Measurements from ENCODE around the gene CD302. TPM values are rescaled to one million over a fixed set of nuclear protein-coding genes. Genes with fewer than 3 reads are reported as not detected.
"Not testable (repeated sequence)": the region's sequence is repeated elsewhere in the genome, so short reads cannot be mapped to it uniquely, and the experiment has no call there.

CD302 gene
- total and polyA plus RNA-seq, 2 of the 8 experiments (the other 6 are each of a cell fraction or from before 2014, with no cell fraction given): 0.76 to 0.79 TPM

DNA sequence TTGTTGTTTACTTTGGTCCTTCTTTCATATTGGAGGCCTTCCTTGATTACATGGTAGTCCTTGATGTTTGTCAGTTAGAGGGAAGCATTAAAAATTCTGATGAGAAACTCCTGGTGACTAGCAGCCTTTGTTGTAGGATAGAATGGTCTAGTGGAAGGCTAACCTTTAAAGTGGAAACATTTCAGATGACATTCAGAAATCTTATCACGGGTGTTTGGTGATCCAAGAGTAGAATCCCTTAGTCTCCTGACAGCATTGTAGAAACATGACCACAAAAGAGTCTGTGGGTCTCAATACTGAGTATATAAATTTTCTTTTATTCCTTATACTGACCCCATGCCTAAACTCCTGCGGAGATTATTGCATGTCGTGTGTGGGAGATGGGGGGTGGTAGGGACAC, 72.3 kb downstream of the CD302 start (continued):
- TF ChIP-seq ZNF274 (IDR thresholded peaks at IDR 0.05; ENCODE audit: borderline replicate concordance, extremely low read depth, low read length) (no peak), RAD21 (IDR thresholded peaks at IDR 0.05 in 1 of 2, conservative IDR thresholded peaks at IDR 0.05 in 1 of 2; ENCODE audit: low read depth in 2 of 2, low read length in 2 of 2) (no peak), CHD2 (IDR thresholded peaks at IDR 0.05; ENCODE audit: low read length) (no peak)
- TF ChIP-seq, protein P1, sequence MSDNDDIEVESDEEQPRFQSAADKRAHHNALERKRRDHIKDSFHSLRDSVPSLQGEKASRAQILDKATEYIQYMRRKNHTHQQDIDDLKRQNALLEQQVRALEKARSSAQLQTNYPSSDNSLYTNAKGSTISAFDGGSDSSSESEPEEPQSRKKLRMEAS (IDR thresholded peaks at IDR 0.05): no peak
- TF ChIP-seq, protein P2, sequence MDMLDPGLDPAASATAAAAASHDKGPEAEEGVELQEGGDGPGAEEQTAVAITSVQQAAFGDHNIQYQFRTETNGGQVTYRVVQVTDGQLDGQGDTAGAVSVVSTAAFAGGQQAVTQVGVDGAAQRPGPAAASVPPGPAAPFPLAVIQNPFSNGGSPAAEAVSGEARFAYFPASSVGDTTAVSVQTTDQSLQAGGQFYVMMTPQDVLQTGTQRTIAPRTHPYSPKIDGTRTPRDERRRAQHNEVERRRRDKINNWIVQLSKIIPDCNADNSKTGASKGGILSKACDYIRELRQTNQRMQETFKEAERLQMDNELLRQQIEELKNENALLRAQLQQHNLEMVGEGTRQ (IDR thresholded peaks at IDR 0.05; ENCODE audit: low read length): no peak

DNA sequence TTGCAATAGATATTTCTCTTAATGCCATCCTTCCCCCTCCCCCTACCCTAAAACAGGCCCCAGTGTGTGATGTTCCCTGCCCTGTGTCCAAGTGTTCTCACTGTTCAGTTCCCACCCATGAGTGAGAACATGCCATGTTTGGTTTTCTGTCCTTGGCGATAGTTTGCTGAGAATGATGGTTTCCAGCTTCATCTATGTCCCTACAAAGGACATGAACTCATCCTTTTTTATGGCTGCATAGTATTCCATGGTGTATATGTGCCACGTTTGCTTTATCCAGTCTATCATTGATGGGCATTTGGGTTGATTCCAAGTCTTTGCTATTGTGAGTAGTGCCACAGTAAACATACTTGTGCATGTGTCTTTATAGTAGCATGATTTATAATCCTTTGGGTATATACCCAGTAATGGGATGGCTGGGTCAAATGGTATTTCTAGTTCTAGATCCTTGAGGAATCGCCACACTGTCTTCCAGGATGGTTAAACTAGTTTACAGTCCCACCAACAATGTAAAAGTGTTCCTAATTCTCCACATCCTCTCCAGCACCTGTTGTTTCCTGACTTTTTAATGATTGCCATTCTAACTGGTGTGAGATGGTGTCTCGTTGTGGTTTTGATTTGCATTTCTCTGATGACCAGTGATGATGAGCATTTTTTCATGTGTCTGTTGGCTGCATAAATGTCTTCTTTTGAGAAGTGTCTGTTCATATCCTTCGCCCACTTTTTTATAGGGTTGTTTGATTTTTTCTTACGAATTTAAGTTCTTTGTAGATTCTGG, 73.0 kb downstream of the CD302 start:
- H3K27me3 ChIP-seq (replicated peaks in 1 of 4; ENCODE audit: control insufficient read depth in 3 of 4, extremely low read depth in 1 of 4, insufficient read depth in 3 of 4, low read length in 3 of 4); H2AFZ ChIP-seq (ENCODE audit: low read length); H3K9ac ChIP-seq (replicated peaks in 1 of 4; ENCODE audit: extremely low read depth in 1 of 4, low read depth in 3 of 4, low read length in 3 of 4); H4K5ac ChIP-seq (ENCODE audit: insufficient read length, low read depth, low read length); H3K79me1 ChIP-seq (ENCODE audit: low read depth, low read length); H3K4me3 ChIP-seq (ENCODE audit: extremely low read depth in 1 of 4, insufficient read depth in 2 of 4, low read depth in 3 of 4, low read length in 4 of 4); H4K8ac ChIP-seq (ENCODE audit: extremely low read depth, insufficient read depth, low read length); H3K4ac ChIP-seq (replicated peaks; ENCODE audit: insufficient read length, low read depth, low read length); H2BK20ac ChIP-seq (ENCODE audit: low read length); DNase-seq (ENCODE audit: low read depth in 1 of 2, low spot score in 2 of 2); H3K4me1 ChIP-seq (replicated peaks in 1 of 4; ENCODE audit: control insufficient read depth in 3 of 4, insufficient read depth in 4 of 4, low read length in 3 of 4); H2BK120ac ChIP-seq (replicated peaks; ENCODE audit: low read depth, low read length); H4K91ac ChIP-seq (replicated peaks; ENCODE audit: insufficient read length, low read length); H2BK12ac ChIP-seq (ENCODE audit: low read depth, low read length); H3K9me3 ChIP-seq (ENCODE audit: insufficient read depth in 2 of 2, low read depth in 1 of 2, low read length in 1 of 2); H2AK5ac ChIP-seq (ENCODE audit: low read depth, low read length); H2BK5ac ChIP-seq (ENCODE audit: low read depth, low read length); CTCF ChIA-PET (ENCODE audit: partially characterized antibody); H3K4me2 ChIP-seq (ENCODE audit: insufficient read depth in 1 of 2, low read depth in 2 of 2, low read length in 2 of 2); H3K56ac ChIP-seq (replicated peaks; ENCODE audit: insufficient read length, low read depth, low read length); H3K14ac ChIP-seq (ENCODE audit: insufficient read length); H3K18ac ChIP-seq (ENCODE audit: extremely low read depth, low read length); H3K27ac ChIP-seq (ENCODE audit: low read depth, low read length); H3K23ac ChIP-seq (ENCODE audit: insufficient read length); H2BK15ac ChIP-seq (ENCODE audit: low read length); H3K23me2 ChIP-seq (ENCODE audit: low read depth, low read length); FAIRE-seq: not testable (repeated sequence)
- POLR2A ChIA-PET (ENCODE audit: partially characterized antibody): interaction anchor here (4.3 kb wide), 1 partner anchor 12 kb away, joined by 42 read pairs; the partner anchor contains the start of gene MARCHF7
- WGBS, 2 experiments (ENCODE audit: extremely low coverage in 1 of 2, insufficient coverage in 1 of 2, insufficient read length in 1 of 2, insufficient replicate concordance in 2 of 2, low coverage in 1 of 2, low lambda C conversion rate in 2 of 2, missing lambda C conversion rate in 1 of 2): 92% methylated on average over 6 of the region's 6 CpGs; no CpG with 5 or more reads in 1 of the 2 experiments
- H3K79me2 ChIP-seq (ENCODE audit: control insufficient read depth in 1 of 2, insufficient read depth in 2 of 2, low read length in 2 of 2): peaks cover 46 to 100% of the 10 kb centered on the region in 2 experiments
- peaks cover 0 to 45% (median 11%) of the 10 kb centered on the region in 4 experiments; a peak in 6 of 8 replicates for H3K36me3 ChIP-seq (ENCODE audit: control insufficient read depth in 2 of 4, insufficient read depth in 4 of 4, low read length in 3 of 4)
- peaks cover 12 to 16% of the 10 kb centered on the region in 2 experiments for H4K20me1 ChIP-seq (replicated peaks in 1 of 2; ENCODE audit: control insufficient read depth in 1 of 2, insufficient read depth in 2 of 2, low read length in 2 of 2)
